ENCODE data around the gene STAC3. TPM values are rescaled to one million over a fixed set of nuclear protein-coding genes. Genes with fewer than 3 reads are reported as not detected.

STAC3 gene
- total and polyA plus RNA-seq, 2 experiments from 2014 or later = 0.48 to 3.0 TPM

- TF ChIP-seq, protein P1, sequence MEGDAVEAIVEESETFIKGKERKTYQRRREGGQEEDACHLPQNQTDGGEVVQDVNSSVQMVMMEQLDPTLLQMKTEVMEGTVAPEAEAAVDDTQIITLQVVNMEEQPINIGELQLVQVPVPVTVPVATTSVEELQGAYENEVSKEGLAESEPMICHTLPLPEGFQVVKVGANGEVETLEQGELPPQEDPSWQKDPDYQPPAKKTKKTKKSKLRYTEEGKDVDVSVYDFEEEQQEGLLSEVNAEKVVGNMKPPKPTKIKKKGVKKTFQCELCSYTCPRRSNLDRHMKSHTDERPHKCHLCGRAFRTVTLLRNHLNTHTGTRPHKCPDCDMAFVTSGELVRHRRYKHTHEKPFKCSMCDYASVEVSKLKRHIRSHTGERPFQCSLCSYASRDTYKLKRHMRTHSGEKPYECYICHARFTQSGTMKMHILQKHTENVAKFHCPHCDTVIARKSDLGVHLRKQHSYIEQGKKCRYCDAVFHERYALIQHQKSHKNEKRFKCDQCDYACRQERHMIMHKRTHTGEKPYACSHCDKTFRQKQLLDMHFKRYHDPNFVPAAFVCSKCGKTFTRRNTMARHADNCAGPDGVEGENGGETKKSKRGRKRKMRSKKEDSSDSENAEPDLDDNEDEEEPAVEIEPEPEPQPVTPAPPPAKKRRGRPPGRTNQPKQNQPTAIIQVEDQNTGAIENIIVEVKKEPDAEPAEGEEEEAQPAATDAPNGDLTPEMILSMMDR (conservative IDR thresholded peaks at IDR 0.05; ENCODE audit: low read depth in 2 of 2) = no peak
- no peak for TF ChIP-seq ETS1 (IDR thresholded peaks at IDR 0.05)
- TF ChIP-seq EZH2 (IDR thresholded peaks at IDR 0.05; ENCODE audit: low read depth, unreplicated experiment) = no peak
- no peak for TF ChIP-seq ZNF114 (CRISPR knock-in tag; IDR thresholded peaks at IDR 0.05)
- no peak for TF ChIP-seq CREB1 (CRISPR knock-in tag; IDR thresholded peaks at IDR 0.05; ENCODE audit: low read depth)
Measured at GRCh38 chr12:57203791-57204190, 47.2 kb downstream of the STAC3 start (continued).

GRCh38 chr12:57203201-57203600, 47.8 kb downstream of the STAC3 start:
- no peaks in the 10 kb centered on the region for H3F3A ChIP-seq (replicated peaks; ENCODE audit: low read depth)
- no peaks in the 10 kb centered on the region for H3K9me2 ChIP-seq (ENCODE audit: insufficient read depth)
- H3K27ac ChIP-seq (ENCODE audit: low read depth) = no peak overlapping the region
- Mint-ChIP-seq H3K36me3 (ENCODE audit: low read depth) (peaks cover 87% of the 10 kb centered on the region), H3K4me3 (no peak overlapping the region), H3K27ac (no peak overlapping the region), H3K4me1 (no peaks in the 10 kb centered on the region), H3K27me3 (ENCODE audit: insufficient read depth, low read depth, poor library complexity) (peaks cover 21% of the 10 kb centered on the region), H3K9me3 (no peaks in the 10 kb centered on the region; the same call in 2 of the 3 replicates)
- ATAC-seq (no peak), DNase-seq (ENCODE audit: low spot score) (no peak)
- H3K79me2 ChIP-seq (replicated peaks; ENCODE audit: insufficient read depth) = no peaks in the 10 kb centered on the region
- no peaks in the 10 kb centered on the region for H3K27me3 ChIP-seq (ENCODE audit: insufficient read depth)
- H3K4me2 ChIP-seq = no peak overlapping the region
- peaks cover 19% of the 10 kb centered on the region for H3K36me3 ChIP-seq (ENCODE audit: insufficient read depth)
- no peak overlapping the region for H3K4me3 ChIP-seq
- H4K20me1 ChIP-seq (replicated peaks; ENCODE audit: insufficient read depth) = no peaks in the 10 kb centered on the region; the same call in 1 of the 2 replicates
- no peaks in the 10 kb centered on the region for H3K4me1 ChIP-seq (ENCODE audit: insufficient read depth)
- H2AFZ ChIP-seq = no peak overlapping the region
- no peak for TF ChIP-seq ZNF462 (CRISPR knock-in tag; IDR thresholded peaks at IDR 0.05)
- no peak for TF ChIP-seq EZH2phosphoT487 (IDR thresholded peaks at IDR 0.05; ENCODE audit: unreplicated experiment)
- TF ChIP-seq, protein P1 (conservative IDR thresholded peaks at IDR 0.05; ENCODE audit: low read depth in 2 of 2) = no peak
- no peak for TF ChIP-seq ZNF331 (CRISPR knock-in tag; IDR thresholded peaks at IDR 0.05; ENCODE audit: low read depth)
- TF ChIP-seq JUNB (IDR thresholded peaks at IDR 0.05; ENCODE audit: unreplicated experiment) = no peak
- no peak for TF ChIP-seq NANOG (IDR thresholded peaks at IDR 0.05; ENCODE audit: borderline replicate concordance)
- TF ChIP-seq ZNF114 (CRISPR knock-in tag; IDR thresholded peaks at IDR 0.05) = no peak

Measured in GM23338 (cell line).